BE2C (cell line): ENCODE results near the gene CREB5.

Experiments used
- DNase-seq: peaks from one replicate; pipeline ENCODE4 v3.0.0-alpha.2; 2020
- H3K27me3 ChIP-seq: fragments of 250-450 bp; sonication (Bioruptor Pico); 2 replicates; pipeline ENCODE4 v1.5.1; 2020; ENCODE audit warnings: mild to moderate bottlenecking
- H3K36me3 ChIP-seq: fragments of 250-450 bp; sonication (Bioruptor Pico); 2 replicates; pipeline ENCODE4 v1.5.1; 2020; ENCODE audit warnings: mild to moderate bottlenecking
- H3K4me1 ChIP-seq: fragments of 250-450 bp; sonication (Bioruptor Pico); 2 replicates; pipeline ENCODE4 v1.5.1; 2020
- H3K4me3 ChIP-seq: 2 replicates; pipeline ENCODE4 v1.5.1; 2011; ENCODE audit warnings: low read depth, low read length
- H3K9me3 ChIP-seq: fragments of 250-450 bp; sonication (Bioruptor Pico); 2 replicates; pipeline ENCODE4 v1.5.1; 2020
- CTCF ChIP-seq: IDR thresholded peaks from 2 replicates; pipeline ENCODE4 v1.5.1; 2012; ENCODE audit warnings: mild to moderate bottlenecking, low read depth, low read length

Gene CREB5

GRCh38 chr7:28787106-28787505, 374.8 kb downstream of the CREB5 start:
- H3K36me3 ChIP-seq: no peaks in the 10 kb centered on the region
- no peak for TF ChIP-seq CTCF
- peaks cover 13% of the 10 kb centered on the region for H3K4me1 ChIP-seq
- no peaks in the 10 kb centered on the region for H3K9me3 ChIP-seq
- no peak overlapping the region for H3K4me3 ChIP-seq
- no peaks in the 10 kb centered on the region for H3K27me3 ChIP-seq
- no peak for DNase-seq

- no peaks in the 10 kb centered on the region for H3K27me3 ChIP-seq
- H3K36me3 ChIP-seq: no peaks in the 10 kb centered on the region
- no peak for DNase-seq
- TF ChIP-seq CTCF: no peak
- H3K9me3 ChIP-seq: no peaks in the 10 kb centered on the region
- H3K4me1 ChIP-seq: peaks cover 6% of the 10 kb centered on the region; the same call in 1 of the 2 replicates
- H3K4me3 ChIP-seq: no peak overlapping the region
These were observed 378.1 kb downstream of the CREB5 start for GRCh38 chr7:28790467-28790866.

- H3K4me1 ChIP-seq: peaks cover 6% of the 10 kb centered on the region; the same call in 1 of the 2 replicates
- no peak overlapping the region for H3K4me3 ChIP-seq
- no peaks in the 10 kb centered on the region for H3K27me3 ChIP-seq
- no peaks in the 10 kb centered on the region for H3K9me3 ChIP-seq
- no peaks in the 10 kb centered on the region for H3K36me3 ChIP-seq
- no peak for TF ChIP-seq CTCF
- DNase-seq: no peak
These were observed 380.5 kb downstream of the CREB5 start for GRCh38 chr7:28792858-28793257.

- DNase-seq: peak; percentile 34
- Histone ChIP-seq H3K27me3 (no peaks in the 10 kb centered on the region), H3K4me1 (peaks cover 6% of the 10 kb centered on the region; the same call in 1 of the 2 replicates), H3K4me3 (no peak overlapping the region), H3K9me3 (no peaks in the 10 kb centered on the region), H3K36me3 (no peaks in the 10 kb centered on the region)
- no peak for TF ChIP-seq CTCF
These were observed 381.2 kb downstream of the CREB5 start for GRCh38 chr7:28793381-28794085.

- no peak overlapping the region for H3K4me3 ChIP-seq
- H3K9me3 ChIP-seq: no peaks in the 10 kb centered on the region
- no peaks in the 10 kb centered on the region for H3K36me3 ChIP-seq
- H3K4me1 ChIP-seq: peaks cover 6% of the 10 kb centered on the region
- no peaks in the 10 kb centered on the region for H3K27me3 ChIP-seq
- no peak for DNase-seq
- TF ChIP-seq CTCF: no peak
These were observed 386.0 kb downstream of the CREB5 start for GRCh38 chr7:28798274-28798673.

- Histone ChIP-seq H3K27me3 (no peaks in the 10 kb centered on the region), H3K36me3 (no peaks in the 10 kb centered on the region), H3K9me3 (no peaks in the 10 kb centered on the region), H3K4me1 (peaks cover 3% of the 10 kb centered on the region; the same call in 1 of the 2 replicates), H3K4me3 (no peak overlapping the region)
- DNase-seq: no peak
- no peak for TF ChIP-seq CTCF
These were observed 387.3 kb downstream of the CREB5 start for GRCh38 chr7:28799619-28800018.
